GM23338 (cell line): ENCODE results near the gene KNTC1. TPM values are rescaled to one million over a fixed set of nuclear protein-coding genes. Genes with fewer than 3 reads are reported as not detected.
"Not testable (repeated sequence)": the region's sequence is repeated elsewhere in the genome, so short reads cannot be mapped to it uniquely, and the experiment has no call there.

Source experiments
- ATAC-seq: fragments of 200-7000 bp; cut with Tn5 transposase; 3 replicates; pipeline ENCODE4 v1.9.1; 2020
- DNase-seq: peaks from one replicate; pipeline ENCODE4 v3.0.0-alpha.2; 2015; ENCODE audit warnings: low spot score
- H2AFZ ChIP-seq: fragments of 200-600 bp; sonication (generic); 2 replicates; pipeline ENCODE4 v1.8.0; 2016; ENCODE audit warnings: antibody characterized with exemption, mild to moderate bottlenecking, moderate library complexity
- H3F3A ChIP-seq: fragments of 200-600 bp; sonication (generic); replicated peaks from 2 replicates; pipeline ENCODE4 v1.8.0; 2017; ENCODE audit warnings: antibody characterized with exemption, mixed run types, low read depth
- H3K27ac ChIP-seq: fragments of 200-600 bp; sonication (generic); 2 replicates; pipeline ENCODE4 v1.6.1; 2016; ENCODE audit warnings: low read depth
- H3K27me3 ChIP-seq: fragments of 200-600 bp; sonication (generic); 2 replicates; pipeline ENCODE4 v1.8.0; 2016; ENCODE audit warnings: mild to moderate bottlenecking, mixed run types, moderate library complexity; ENCODE audit not compliant: insufficient read depth
- H3K36me3 ChIP-seq: fragments of 200-600 bp; sonication (generic); 2 replicates; pipeline ENCODE4 v1.8.0; 2016; ENCODE audit warnings: mild to moderate bottlenecking; ENCODE audit not compliant: insufficient read depth
- H3K4me1 ChIP-seq: fragments of 200-600 bp; sonication (generic); 2 replicates; pipeline ENCODE4 v1.8.0; 2016; ENCODE audit warnings: mild to moderate bottlenecking, moderate library complexity; ENCODE audit not compliant: insufficient read depth
- H3K4me2 ChIP-seq: fragments of 200-600 bp; sonication (generic); 2 replicates; pipeline ENCODE4 v1.7.1; 2017; ENCODE audit warnings: mixed run types
- H3K4me3 ChIP-seq: fragments of 200-600 bp; sonication (generic); 2 replicates; pipeline ENCODE4 v1.6.1; 2016; ENCODE audit warnings: mixed run types
- H3K79me2 ChIP-seq: fragments of 200-600 bp; sonication (generic); replicated peaks from 2 replicates; pipeline ENCODE4 v1.8.0; 2017; ENCODE audit warnings: mild to moderate bottlenecking; ENCODE audit not compliant: insufficient read depth
- H3K9me2 ChIP-seq: fragments of 200-600 bp; sonication (generic); 2 replicates; pipeline ENCODE4 v1.8.0; 2017; ENCODE audit not compliant: insufficient read depth
- H4K20me1 ChIP-seq: fragments of 200-600 bp; sonication (generic); replicated peaks from 2 replicates; pipeline ENCODE4 v1.8.0; 2017; ENCODE audit warnings: mild to moderate bottlenecking; ENCODE audit not compliant: insufficient read depth
- H3K27ac Mint-ChIP-seq: 2 replicates; pipeline ENCODE4 v1.8.0; 2020; ENCODE audit warnings: inconsistent platforms, mild to moderate bottlenecking, moderate library complexity, mixed read lengths
- H3K27me3 Mint-ChIP-seq: 3 replicates; pipeline ENCODE4 v1.8.0; 2022; ENCODE audit warnings: low read depth, mild to moderate bottlenecking, moderate library complexity, mixed read lengths, inconsistent platforms; ENCODE audit not compliant: insufficient read depth, poor library complexity
- H3K36me3 Mint-ChIP-seq: 3 replicates; pipeline ENCODE4 v1.8.0; 2021; ENCODE audit warnings: low read depth, mild to moderate bottlenecking, inconsistent platforms, moderate library complexity, mixed read lengths
- H3K4me1 Mint-ChIP-seq: 3 replicates; pipeline ENCODE4 v1.8.0; 2020; ENCODE audit warnings: mild to moderate bottlenecking, inconsistent platforms, mixed read lengths
- H3K4me3 Mint-ChIP-seq: 3 replicates; pipeline ENCODE4 v1.8.0; 2021; ENCODE audit warnings: moderate library complexity, mild to moderate bottlenecking, inconsistent platforms, mixed read lengths
- H3K9me3 Mint-ChIP-seq: 3 replicates; pipeline ENCODE4 v1.8.0; 2020; ENCODE audit warnings: moderate library complexity, mild to moderate bottlenecking, inconsistent platforms, mixed read lengths
- CREB1 ChIP-seq: fragments of 250-450 bp; sonication (Bioruptor Pico); IDR thresholded peaks from 2 replicates; pipeline ENCODE4 v1.5.0; 2020; ENCODE audit warnings: low read depth, mild to moderate bottlenecking, moderate library complexity
- EZH2 ChIP-seq: fragments of 200-600 bp; sonication (generic); IDR thresholded peaks from one replicate; pipeline ENCODE4 v1.8.0; 2017; ENCODE audit warnings: antibody characterized with exemption, mild to moderate bottlenecking, low read depth; ENCODE audit not compliant: unreplicated experiment
- EZH2phosphoT487 ChIP-seq: fragments of 200-600 bp; sonication (generic); IDR thresholded peaks from one replicate; pipeline ENCODE4 v1.8.1; 2018; ENCODE audit warnings: antibody characterized with exemption; ENCODE audit not compliant: unreplicated experiment
- JUNB ChIP-seq: IDR thresholded peaks from one replicate; pipeline ENCODE4 v1.6.1; 2016; ENCODE audit warnings: antibody characterized with exemption; ENCODE audit not compliant: unreplicated experiment
- POLR2AphosphoS5 ChIP-seq: IDR thresholded peaks from 2 replicates; pipeline ENCODE4 v1.6.1; 2016; ENCODE audit warnings: antibody characterized with exemption, low read depth
- ZNF114 ChIP-seq: fragments of 250-450 bp; sonication (Bioruptor Pico); IDR thresholded peaks from 2 replicates; pipeline ENCODE4 v1.5.0; 2020; ENCODE audit warnings: mild to moderate bottlenecking, moderate library complexity
- ZNF331 ChIP-seq: fragments of 250-450 bp; sonication (Bioruptor Pico); IDR thresholded peaks from 2 replicates; pipeline ENCODE4 v1.5.0; 2020; ENCODE audit warnings: low read depth, mild to moderate bottlenecking, moderate library complexity
- polyA plus RNA-seq: library from polyadenylated mRNA; unstranded; fragments of >200 nt; fragmentation: Nextera tagmentation; extraction: Ambion mirVana; gene quantifications from 2 replicates; pipeline ENCODE4 v1.2.1, GENCODE V29; 2016
- total RNA-seq: library from RNA; depleted of rRNA; stranded (reverse); fragments of >200 nt; shearing (Covaris generic); gene quantifications from 2 replicates; pipeline ENCODE4 v1.2.3, GENCODE V29; 2014
- TF ChIP-seq, protein P1 (sequence below): fragments of 250-450 bp; sonication (Bioruptor Pico); IDR thresholded peaks from 2 replicates; pipeline ENCODE4 v1.5.0; 2020; ENCODE audit warnings: mild to moderate bottlenecking, moderate library complexity

The KNTC1 gene
- total and polyA plus RNA-seq, 2 experiments from 2014 or later, result 55.2 to 98.0 TPM

DNA sequence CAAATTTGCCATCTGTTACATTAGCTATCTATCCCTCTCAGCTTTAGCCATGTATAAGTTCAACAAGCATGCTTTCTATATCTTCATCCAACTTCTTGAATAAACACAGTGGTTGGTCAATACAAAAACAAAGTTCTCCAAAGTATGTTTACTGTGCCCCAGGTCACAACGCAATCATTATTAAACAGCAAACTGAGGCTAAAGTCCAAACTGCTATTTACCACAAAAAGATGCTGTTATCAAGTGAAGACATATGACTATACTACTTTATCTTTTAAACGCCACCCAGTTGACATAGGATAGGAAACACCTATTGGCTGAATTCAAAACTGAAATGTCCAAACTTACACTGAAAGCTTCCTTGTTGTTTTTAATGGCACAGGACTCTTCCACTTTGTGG lies 38.0 kb upstream of the KNTC1 start (continued):
- TF ChIP-seq CREB1 (CRISPR knock-in tag), result no peak
- TF ChIP-seq ZNF114 (CRISPR knock-in tag), result no peak
- no peak for TF ChIP-seq JUNB

DNA sequence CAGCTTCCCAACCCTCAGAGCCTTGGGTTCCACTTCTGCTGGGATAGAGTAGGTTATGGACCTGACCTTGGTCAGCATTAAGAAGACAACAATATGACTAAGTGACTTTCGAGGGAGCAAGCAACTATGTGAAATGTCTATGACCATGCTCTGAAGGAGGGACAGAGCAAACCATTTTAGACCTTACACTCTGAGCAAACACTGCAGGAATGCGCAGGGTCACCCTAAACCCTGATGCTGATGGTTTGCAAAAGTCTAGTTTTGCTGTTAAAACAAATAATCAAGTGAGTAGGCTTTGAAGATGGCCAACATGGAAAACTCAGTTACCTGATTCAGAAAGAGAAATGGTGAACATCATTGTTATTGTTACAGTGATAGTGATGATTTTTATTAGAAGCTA lies 35.1 kb upstream of the KNTC1 start:
- no peaks in the 10 kb centered on the region for H3F3A ChIP-seq
- H3K79me2 ChIP-seq, result peaks cover 24% of the 10 kb centered on the region
- H3K36me3 Mint-ChIP-seq, result peaks cover 64% of the 10 kb centered on the region
- H3K27me3 ChIP-seq, result no peaks in the 10 kb centered on the region
- H3K4me1 ChIP-seq, result no peaks in the 10 kb centered on the region
- no peak overlapping the region for H3K4me2 ChIP-seq
- no peak for DNase-seq
- H2AFZ ChIP-seq, result no peak overlapping the region
- no peaks in the 10 kb centered on the region for H3K27me3 Mint-ChIP-seq
- TF ChIP-seq EZH2phosphoT487, result no peak
- no peak for TF ChIP-seq ZNF331
- no peak for TF ChIP-seq JUNB
- TF ChIP-seq, protein P1, sequence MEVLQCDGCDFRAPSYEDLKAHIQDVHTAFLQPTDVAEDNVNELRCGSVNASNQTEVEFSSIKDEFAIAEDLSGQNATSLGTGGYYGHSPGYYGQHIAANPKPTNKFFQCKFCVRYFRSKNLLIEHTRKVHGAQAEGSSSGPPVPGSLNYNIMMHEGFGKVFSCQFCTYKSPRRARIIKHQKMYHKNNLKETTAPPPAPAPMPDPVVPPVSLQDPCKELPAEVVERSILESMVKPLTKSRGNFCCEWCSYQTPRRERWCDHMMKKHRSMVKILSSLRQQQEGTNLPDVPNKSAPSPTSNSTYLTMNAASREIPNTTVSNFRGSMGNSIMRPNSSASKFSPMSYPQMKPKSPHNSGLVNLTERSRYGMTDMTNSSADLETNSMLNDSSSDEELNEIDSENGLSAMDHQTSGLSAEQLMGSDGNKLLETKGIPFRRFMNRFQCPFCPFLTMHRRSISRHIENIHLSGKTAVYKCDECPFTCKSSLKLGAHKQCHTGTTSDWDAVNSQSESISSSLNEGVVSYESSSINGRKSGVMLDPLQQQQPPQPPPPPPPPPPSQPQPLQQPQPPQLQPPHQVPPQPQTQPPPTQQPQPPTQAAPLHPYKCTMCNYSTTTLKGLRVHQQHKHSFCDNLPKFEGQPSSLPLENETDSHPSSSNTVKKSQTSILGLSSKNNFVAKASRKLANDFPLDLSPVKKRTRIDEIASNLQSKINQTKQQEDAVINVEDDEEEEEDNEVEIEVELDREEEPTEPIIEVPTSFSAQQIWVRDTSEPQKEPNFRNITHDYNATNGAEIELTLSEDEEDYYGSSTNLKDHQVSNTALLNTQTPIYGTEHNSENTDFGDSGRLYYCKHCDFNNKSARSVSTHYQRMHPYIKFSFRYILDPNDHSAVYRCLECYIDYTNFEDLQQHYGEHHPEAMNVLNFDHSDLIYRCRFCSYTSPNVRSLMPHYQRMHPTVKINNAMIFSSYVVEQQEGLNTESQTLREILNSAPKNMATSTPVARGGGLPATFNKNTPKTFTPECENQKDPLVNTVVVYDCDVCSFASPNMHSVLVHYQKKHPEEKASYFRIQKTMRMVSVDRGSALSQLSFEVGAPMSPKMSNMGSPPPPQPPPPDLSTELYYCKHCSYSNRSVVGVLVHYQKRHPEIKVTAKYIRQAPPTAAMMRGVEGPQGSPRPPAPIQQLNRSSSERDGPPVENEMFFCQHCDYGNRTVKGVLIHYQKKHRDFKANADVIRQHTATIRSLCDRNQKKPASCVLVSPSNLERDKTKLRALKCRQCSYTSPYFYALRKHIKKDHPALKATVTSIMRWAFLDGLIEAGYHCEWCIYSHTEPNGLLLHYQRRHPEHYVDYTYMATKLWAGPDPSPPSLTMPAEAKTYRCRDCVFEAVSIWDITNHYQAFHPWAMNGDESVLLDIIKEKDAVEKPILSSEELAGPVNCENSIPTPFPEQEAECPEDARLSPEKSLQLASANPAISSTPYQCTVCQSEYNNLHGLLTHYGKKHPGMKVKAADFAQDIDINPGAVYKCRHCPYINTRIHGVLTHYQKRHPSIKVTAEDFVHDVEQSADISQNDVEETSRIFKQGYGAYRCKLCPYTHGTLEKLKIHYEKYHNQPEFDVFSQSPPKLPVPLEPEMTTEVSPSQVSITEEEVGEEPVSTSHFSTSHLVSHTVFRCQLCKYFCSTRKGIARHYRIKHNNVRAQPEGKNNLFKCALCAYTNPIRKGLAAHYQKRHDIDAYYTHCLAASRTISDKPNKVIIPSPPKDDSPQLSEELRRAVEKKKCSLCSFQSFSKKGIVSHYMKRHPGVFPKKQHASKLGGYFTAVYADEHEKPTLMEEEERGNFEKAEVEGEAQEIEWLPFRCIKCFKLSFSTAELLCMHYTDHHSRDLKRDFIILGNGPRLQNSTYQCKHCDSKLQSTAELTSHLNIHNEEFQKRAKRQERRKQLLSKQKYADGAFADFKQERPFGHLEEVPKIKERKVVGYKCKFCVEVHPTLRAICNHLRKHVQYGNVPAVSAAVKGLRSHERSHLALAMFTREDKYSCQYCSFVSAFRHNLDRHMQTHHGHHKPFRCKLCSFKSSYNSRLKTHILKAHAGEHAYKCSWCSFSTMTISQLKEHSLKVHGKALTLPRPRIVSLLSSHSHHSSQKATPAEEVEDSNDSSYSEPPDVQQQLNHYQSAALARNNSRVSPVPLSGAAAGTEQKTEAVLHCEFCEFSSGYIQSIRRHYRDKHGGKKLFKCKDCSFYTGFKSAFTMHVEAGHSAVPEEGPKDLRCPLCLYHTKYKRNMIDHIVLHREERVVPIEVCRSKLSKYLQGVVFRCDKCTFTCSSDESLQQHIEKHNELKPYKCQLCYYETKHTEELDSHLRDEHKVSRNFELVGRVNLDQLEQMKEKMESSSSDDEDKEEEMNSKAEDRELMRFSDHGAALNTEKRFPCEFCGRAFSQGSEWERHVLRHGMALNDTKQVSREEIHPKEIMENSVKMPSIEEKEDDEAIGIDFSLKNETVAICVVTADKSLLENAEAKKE, result no peak
- no peak for TF ChIP-seq ZNF114 (CRISPR knock-in tag)
- TF ChIP-seq POLR2AphosphoS5, result no peak
- TF ChIP-seq EZH2, result no peak
- H4K20me1 ChIP-seq, result peaks cover 15% of the 10 kb centered on the region; the same call in 1 of the 2 replicates
- no peak overlapping the region for H3K4me3 ChIP-seq
- no peaks in the 10 kb centered on the region for H3K9me3 Mint-ChIP-seq
- no peak overlapping the region for H3K27ac ChIP-seq
- H3K36me3 ChIP-seq, result peaks cover 33% of the 10 kb centered on the region
- no peak overlapping the region for H3K27ac Mint-ChIP-seq
- no peak overlapping the region for H3K4me3 Mint-ChIP-seq
- no peak for ATAC-seq
- H3K4me1 Mint-ChIP-seq, result no peaks in the 10 kb centered on the region
- H3K9me2 ChIP-seq, result no peaks in the 10 kb centered on the region

DNA sequence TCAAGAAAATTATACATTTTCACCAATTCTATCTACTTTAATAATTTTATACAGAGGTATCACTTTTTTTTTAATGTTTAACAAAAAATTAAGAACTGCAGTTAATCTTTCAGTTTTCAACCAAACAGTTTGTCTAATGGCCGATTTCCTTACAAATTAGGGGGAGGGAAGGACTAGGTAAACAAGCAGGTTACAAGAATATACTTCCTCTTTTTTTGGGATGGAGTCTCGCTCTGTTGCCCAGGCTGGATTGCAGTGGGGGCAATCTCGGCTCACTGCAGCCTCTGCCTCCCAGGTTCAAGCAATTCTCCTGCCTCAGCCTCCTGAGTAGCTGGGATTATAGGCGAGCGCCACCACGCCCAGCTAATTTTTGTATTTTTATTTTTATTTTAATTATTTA lies 33.8 kb upstream of the KNTC1 start:
- H3K36me3 ChIP-seq, result peaks cover 29% of the 10 kb centered on the region
- peaks cover 36% of the 10 kb centered on the region for H3K79me2 ChIP-seq
- not testable (repeated sequence) for DNase-seq, ATAC-seq, H3K4me3 ChIP-seq, H2AFZ ChIP-seq, H3K9me2 ChIP-seq, H3K27me3 Mint-ChIP-seq, H3K4me1 ChIP-seq, H3K27ac ChIP-seq, H3F3A ChIP-seq, H3K4me1 Mint-ChIP-seq, H3K4me2 ChIP-seq, H3K27me3 ChIP-seq, H3K4me3 Mint-ChIP-seq, H3K27ac Mint-ChIP-seq, H3K9me3 Mint-ChIP-seq
- H4K20me1 ChIP-seq, result peaks cover 15% of the 10 kb centered on the region
- H3K36me3 Mint-ChIP-seq, result peaks cover 61% of the 10 kb centered on the region
